ENCODE results near the gene ST6GALNAC3.

The ST6GALNAC3 gene

GRCh38 chr1:76354236-76354635 is 279.7 kb downstream of the ST6GALNAC3 start:
- DNase-seq: no peak

GRCh38 chr1:76366726-76367125 is 292.2 kb downstream of the ST6GALNAC3 start:
- no peak for DNase-seq

- DNase-seq: no peak
Observed at GRCh38 chr1:76371941-76372340, 297.4 kb downstream of the ST6GALNAC3 start.

- DNase-seq: no peak
Observed at GRCh38 chr1:76374086-76374485, 299.5 kb downstream of the ST6GALNAC3 start.

- DNase-seq: no peak
Observed at GRCh38 chr1:76377247-76377646, 302.7 kb downstream of the ST6GALNAC3 start.

- no peak for DNase-seq
Observed at GRCh38 chr1:76379506-76379905, 305.0 kb downstream of the ST6GALNAC3 start.

GRCh38 chr1:76381450-76382097 is 307.0 kb downstream of the ST6GALNAC3 start:
- no peak for DNase-seq

- no peak for DNase-seq
Observed at GRCh38 chr1:76388261-76388660, 313.7 kb downstream of the ST6GALNAC3 start.

GRCh38 chr1:76390456-76390855 is 315.9 kb downstream of the ST6GALNAC3 start:
- no peak for DNase-seq

GRCh38 chr1:76395059-76395458 is 320.5 kb downstream of the ST6GALNAC3 start:
- DNase-seq: no peak

GRCh38 chr1:76402128-76402527 is 327.6 kb downstream of the ST6GALNAC3 start:
- no peak for DNase-seq

- DNase-seq: no peak
Observed at GRCh38 chr1:76408303-76408702, 333.8 kb downstream of the ST6GALNAC3 start.

GRCh38 chr1:76410499-76410898 is 336.0 kb downstream of the ST6GALNAC3 start:
- no peak for DNase-seq

- DNase-seq: no peak
Observed at GRCh38 chr1:76418531-76418930, 344.0 kb downstream of the ST6GALNAC3 start.

- no peak for DNase-seq
Observed at GRCh38 chr1:76419603-76420002, 345.1 kb downstream of the ST6GALNAC3 start.

GRCh38 chr1:76425201-76426145 is 350.9 kb downstream of the ST6GALNAC3 start:
- no peak for DNase-seq

GRCh38 chr1:76426606-76427005 is 352.1 kb downstream of the ST6GALNAC3 start:
- no peak for DNase-seq

GRCh38 chr1:76428028-76428427 is 353.5 kb downstream of the ST6GALNAC3 start:
- no peak for DNase-seq

- DNase-seq: no peak
Observed at GRCh38 chr1:76430531-76430930, 356.0 kb downstream of the ST6GALNAC3 start.

- no peak for DNase-seq
Observed at GRCh38 chr1:76433526-76433925, 359.0 kb downstream of the ST6GALNAC3 start.

- no peak for DNase-seq
Observed at GRCh38 chr1:76443217-76443616, 368.7 kb downstream of the ST6GALNAC3 start.

- DNase-seq: no peak
Observed at GRCh38 chr1:76444773-76445172, 370.2 kb downstream of the ST6GALNAC3 start.

- no peak for DNase-seq
Observed at GRCh38 chr1:76450229-76450628, 375.7 kb downstream of the ST6GALNAC3 start.

- DNase-seq: no peak
Observed at GRCh38 chr1:76463278-76463677, 388.7 kb downstream of the ST6GALNAC3 start.

Data from inflammatory macrophage treated with lipopolysaccharide for 1 hour (primary cell).